Breast epithelium (tissue), 3 donors: ENCODE data around the gene SARS1.

ENCODE experiments used
- CTCF ChIP-seq, 3 donors: fragments of 450-650 bp; IDR thresholded peaks; one replicate each; pipeline ENCODE4 v1.5.1; 2016 to 2017; ENCODE audit warnings: antibody characterized with exemption in 3 of 3, mild to moderate bottlenecking in 3 of 3, moderate library complexity in 3 of 3
- POLR2A ChIP-seq: fragments of 450-650 bp; IDR thresholded peaks from one replicate; pipeline ENCODE4 v1.6.1; 2016; ENCODE audit warnings: antibody characterized with exemption, mild to moderate bottlenecking, moderate library complexity
- POLR2AphosphoS5 ChIP-seq, 3 donors: sonication (generic); formaldehyde crosslinking; IDR thresholded peaks; one replicate each; pipeline ENCODE4 v1.6.1; 2017; ENCODE audit warnings: antibody characterized with exemption in 3 of 3

GRCh38 chr1:109283748-109284600 is 70.3 kb downstream of the SARS1 start:
- no peak for TF ChIP-seq CTCF (IDR thresholded peaks at IDR 0.05)
- no peak for TF ChIP-seq POLR2A
- TF ChIP-seq POLR2AphosphoS5 (IDR thresholded peaks at IDR 0.05): no peak
